Left cardiac atrium (tissue), 4 donors: ENCODE results near the gene OCA2. TPM values are rescaled to one million over a fixed set of nuclear protein-coding genes. Genes with fewer than 3 reads are reported as not detected.
A peak's percentile ranks its signal among the peaks of the same experiment; 100 is the strongest.

Source experiments
- ATAC-seq, 2 donors: fragments of 200-7000 bp; cut with Tn5 transposase; one replicate each; pipeline ENCODE4 v1.9.1; 2020; ENCODE audit warnings: mild to moderate bottlenecking in 2 of 2, moderate library complexity in 2 of 2
- DNase-seq: peaks from one replicate; pipeline ENCODE4 v3.0.0-alpha.2; 2020
- intact Hi-C, 2 donors: fragments of 100-400 bp; cut with DNase I; formaldehyde crosslinking; loops; one replicate each; pipeline versions ENCODE4 v1.14.1 to v1.15.1; 2022 to 2023
- total RNA-seq, 2 donors: library from RNA; stranded (reverse); fragmentation: NEBNext Ultra II Directional; extraction: Animal tissue kit (Norgen Biotek cat#: 25700); gene quantifications; one replicate each; pipeline ENCODE4 v1.2.1, GENCODE V29; 2021
- donor health status: DM: no; HTN: yes; CAD: no.
- donor health status: DM: no; HTN: yes; CAD: no; lungs with severe emphysema.
- donor health status: DM: yes; HTN: yes; CAD: no.
- donor health status: Dilated cardiomyopathy.

OCA2 gene
- total RNA-seq, 2 donors from 2014 or later: 0.09 TPM; not detected in 1

DNA sequence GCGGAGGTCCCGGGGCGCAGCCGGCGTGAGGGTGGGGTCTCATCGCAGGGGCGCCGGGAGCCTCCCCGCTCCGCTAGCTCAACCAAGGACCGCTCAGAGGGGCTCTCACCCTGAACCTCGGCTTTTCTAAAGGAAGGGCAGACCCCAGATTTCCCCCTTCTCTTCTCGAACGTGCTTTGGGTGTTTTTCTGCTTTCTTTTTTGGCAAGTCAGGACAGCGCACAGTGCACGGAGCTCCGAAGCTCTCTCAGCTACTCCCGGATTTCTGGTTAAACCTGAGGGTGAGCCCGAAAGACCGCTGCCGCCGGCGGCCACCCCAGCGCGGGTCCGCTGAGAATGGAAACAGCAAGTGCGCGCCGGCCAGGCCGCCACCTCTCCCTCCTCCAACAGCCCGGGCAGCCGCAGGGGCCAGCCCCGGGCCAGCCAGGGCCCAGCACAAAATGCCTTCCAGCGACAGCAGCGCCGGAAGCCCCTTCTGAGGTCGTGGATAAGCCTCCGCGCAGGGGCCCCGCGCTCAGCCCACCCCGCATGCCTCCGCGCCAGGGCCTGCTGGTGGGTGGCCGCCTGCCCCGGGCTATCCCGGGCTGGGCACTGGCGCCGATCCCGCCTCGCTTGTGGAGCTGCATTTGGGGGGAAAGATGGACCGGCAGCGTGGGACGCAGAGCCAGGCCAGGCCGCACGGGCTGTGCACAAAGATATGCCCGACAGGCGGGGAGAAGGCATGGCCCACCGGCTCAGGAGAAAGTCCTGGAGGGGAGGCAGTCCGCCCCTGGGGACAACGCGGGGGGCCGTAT, 8.2 kb upstream of the OCA2 start:
- ATAC-seq: peak; percentile 46 to 49
- no peak for DNase-seq

DNA sequence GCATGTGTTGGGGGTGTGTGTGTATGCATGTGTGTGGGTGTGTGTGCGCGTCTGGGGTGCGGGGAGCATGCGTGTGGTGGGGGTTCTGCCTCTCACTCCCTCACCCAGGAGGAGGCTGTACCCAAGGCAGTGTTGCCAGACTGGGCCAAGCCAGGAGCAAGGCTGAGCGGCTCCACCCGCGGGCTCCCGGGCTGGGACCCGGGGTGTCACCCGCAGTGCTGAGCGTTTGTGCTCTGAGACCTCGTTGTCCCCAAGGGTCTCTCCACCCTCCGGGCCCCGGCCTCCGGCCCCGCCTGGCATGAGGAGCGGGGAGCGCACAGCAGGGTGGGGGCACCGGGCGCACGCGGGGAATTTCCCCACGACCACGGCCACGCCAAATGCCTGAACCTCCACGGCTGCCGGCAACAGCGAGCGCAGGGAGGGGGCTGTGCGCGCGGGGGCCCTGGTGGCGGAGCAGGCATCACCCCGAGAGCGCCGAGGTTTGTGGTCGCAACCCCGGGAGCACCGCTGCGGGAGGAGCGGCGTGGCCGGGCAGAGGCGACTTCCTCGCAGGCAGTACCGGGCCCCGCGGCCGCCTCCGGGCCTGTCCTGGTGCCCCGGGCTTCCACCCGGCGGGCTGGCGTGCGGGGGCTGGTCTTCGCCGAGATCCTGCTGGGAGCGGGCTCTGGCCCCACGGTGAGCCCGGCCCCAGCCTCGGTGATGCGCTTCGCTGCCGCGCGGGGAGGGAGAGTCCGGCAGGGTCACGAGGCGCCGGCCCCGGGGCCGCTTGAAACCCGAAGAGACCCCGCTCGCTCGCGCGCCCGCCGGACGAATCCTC, 7.4 kb upstream of the OCA2 start:
- ATAC-seq (peak; percentile 52 to 66), DNase-seq (no peak)
- intact Hi-C loops: no loop called here

More for the DNA sequence above, 8.2 kb upstream of the OCA2 start:
- intact Hi-C loops: no loop called here

DNA sequence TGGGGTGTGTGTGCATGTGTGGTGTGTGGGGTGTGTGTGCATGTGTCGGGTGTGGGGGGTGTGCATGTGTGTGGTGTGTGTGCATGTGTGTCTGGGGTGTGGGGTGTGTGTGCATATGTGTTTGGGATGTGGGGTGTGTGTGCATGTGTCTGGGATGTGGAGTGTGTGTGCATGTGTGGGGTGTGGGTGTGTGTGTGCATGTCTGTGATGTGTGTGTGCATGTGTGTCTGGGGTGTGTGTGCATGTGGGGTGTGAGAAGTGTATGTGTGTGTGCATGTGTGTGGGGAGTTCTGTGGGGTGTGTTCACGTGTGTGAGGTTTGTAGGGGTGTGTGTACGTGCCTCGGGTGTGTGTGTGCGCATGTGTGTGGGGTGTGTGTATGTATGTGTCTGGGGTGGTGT, 6.7 kb upstream of the OCA2 start:
- DNase-seq (no peak), ATAC-seq (no peak)
- intact Hi-C loops: no loop called here

DNA sequence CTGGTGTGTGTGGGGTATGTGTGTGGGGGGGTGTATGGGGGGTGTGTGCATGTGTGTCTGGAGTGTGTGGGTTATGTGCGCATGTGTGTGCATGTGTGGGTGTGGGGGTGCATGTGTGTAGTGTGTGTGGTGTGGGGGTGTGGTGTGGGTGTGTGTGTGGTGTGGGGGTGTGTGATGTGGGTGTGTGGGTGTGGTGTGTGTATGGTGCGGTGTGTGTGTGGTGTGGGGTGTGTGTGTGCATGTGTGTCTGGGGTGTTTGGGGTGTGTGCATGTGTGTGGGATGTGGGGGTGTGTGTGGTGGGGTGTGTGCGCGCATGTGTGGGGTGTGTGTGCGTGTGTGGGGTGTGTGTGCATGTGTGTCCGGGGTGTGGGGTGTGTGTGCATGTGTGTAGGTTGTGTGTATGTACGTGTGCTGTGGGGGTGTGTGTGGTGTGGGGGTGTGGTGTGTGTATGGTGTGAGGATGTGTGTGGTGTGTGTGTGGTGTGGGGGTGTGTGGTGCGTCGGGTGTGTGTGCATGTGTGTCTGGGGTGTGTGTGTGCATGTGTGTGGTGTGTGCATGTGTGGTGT, 6.2 kb upstream of the OCA2 start:
- intact Hi-C loops: no loop called here

GRCh38 chr15:28104326-28104725, 5.2 kb upstream of the OCA2 start:
- intact Hi-C loops: no loop called here
- ATAC-seq (no peak), DNase-seq (no peak)

More for the DNA sequence above, 6.2 kb upstream of the OCA2 start:
- no peak for ATAC-seq
- DNase-seq: no peak

DNA sequence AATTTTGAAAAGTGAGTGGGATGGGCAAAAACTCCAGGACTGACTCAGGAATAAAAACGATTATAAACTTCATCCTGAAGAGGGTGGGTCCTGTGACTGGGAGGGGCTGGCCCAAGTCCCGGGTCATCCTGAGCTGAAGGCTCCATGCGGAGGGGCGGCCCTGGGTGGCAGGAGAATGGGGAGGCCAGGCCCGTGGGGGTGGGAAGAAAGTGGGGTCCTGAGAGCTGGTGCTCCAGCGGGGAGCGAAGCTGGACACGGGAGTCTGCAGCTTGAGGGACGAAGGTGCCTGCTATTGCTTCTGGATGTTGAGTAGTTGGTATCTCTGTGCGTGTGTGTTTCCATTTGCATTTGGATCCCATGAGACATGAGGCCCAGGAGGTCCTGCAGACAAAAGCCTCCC, 4.7 kb upstream of the OCA2 start:
- ATAC-seq (no peak), DNase-seq (no peak)
- intact Hi-C loops: no loop called here

DNA sequence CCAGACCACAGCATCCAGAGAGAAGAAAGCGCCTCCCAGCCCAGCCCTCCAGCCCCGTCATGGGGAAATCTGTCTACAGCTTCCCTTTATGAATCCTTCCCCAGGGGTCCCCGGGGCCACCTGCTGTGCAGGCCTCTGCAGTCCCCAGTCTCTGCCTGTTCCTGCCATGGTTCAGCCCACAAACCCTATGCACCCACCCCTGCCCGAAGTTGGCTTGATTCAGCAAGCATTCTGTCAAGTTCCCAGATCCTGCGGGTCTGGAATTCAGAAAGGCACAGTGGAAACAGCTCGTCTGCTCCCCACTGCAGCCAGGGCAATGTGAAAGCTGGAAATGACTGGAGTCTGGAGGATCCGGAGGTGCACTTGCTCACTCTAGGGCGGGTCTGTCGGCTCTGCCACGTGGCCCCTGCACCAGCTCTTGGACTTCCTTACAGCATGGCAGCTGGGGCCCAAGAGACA, 2.9 kb upstream of the OCA2 start:
- intact Hi-C loops: no loop called here
- no peak for ATAC-seq
- no peak for DNase-seq

DNA sequence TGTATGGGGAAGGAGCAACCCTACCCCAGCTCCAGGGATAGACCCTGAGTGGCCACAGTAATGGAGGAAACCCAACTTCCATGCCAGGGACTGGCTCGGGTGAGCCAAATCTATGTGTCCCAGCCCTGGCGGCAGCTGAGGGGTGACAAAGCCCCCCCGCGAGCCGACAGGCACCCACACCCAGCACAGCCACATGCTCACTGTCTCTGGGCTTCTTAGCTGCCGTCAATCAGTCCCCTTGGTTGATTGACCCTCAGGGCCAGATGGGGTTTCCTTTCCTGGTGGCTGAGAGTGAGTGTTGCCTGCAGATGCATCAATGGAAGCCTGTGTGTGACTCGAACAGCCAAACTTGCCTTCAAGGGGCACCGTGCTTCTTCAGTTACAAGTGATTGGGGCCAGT, 2.1 kb upstream of the OCA2 start:
- no peak for DNase-seq
- intact Hi-C loops: no loop called here

DNA sequence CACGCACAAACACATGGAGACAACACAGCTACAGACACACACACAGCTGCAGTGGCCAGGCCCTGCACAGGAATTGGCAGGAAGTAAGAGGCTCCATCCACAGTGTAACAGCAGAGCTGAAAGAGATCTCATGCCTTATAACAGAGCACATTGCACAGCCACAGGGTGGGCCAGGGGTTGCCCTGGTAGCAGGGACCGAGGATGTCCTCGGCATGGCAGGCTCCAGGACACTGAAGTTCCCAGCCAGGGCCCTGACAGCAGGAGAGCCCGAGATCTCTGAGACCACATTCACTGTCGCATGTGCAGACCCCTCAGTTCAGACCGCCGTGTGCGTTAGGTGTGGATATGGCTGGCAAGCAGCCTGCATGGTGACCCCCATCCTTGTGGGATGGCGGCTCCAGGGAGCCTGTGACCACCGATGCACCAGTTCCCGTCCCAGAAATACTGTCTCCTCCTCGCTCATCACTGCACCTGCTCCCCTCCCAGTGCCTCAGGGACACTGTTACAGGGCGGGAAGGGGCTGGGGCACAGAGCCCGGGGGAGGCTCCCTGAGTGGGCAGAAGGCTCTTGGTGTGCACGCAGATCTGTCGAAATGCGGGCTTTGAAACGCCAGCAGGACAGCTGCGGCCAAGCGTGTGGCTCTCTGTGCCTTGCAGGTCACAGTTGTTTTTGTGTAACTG, 1.5 kb upstream of the OCA2 start:
- intact Hi-C loops: no loop called here
- ATAC-seq: no peak
- DNase-seq: no peak

More for the DNA sequence above, 2.1 kb upstream of the OCA2 start:
- ATAC-seq: no peak

GRCh38 chr15:28099555-28100140, 533 bp upstream of the OCA2 start:
- DNase-seq: no peak
- intact Hi-C loops: no loop called here
- ATAC-seq: no peak

DNA sequence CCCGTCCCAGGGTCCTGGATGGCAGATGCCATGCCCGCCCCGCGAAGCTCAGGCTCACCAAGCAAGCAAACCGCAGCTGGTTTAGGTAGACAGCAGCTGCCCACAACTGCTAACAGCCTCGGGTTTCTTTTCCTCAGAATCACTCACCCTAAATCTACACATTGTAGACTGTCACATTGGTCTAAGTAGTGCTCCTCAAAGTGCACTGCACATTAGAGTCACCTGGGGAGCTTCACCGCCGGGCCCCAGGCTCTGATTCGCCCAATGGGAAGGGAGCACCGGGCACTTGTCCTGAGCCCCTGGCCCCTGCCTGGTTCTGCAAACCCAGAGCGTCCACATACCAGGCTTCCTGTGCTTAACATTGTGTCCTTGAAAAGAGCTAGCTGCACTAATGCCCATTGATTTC, 752 bp downstream of the OCA2 start:
- intact Hi-C loops: no loop called here
- ATAC-seq (no peak), DNase-seq (no peak)

DNA sequence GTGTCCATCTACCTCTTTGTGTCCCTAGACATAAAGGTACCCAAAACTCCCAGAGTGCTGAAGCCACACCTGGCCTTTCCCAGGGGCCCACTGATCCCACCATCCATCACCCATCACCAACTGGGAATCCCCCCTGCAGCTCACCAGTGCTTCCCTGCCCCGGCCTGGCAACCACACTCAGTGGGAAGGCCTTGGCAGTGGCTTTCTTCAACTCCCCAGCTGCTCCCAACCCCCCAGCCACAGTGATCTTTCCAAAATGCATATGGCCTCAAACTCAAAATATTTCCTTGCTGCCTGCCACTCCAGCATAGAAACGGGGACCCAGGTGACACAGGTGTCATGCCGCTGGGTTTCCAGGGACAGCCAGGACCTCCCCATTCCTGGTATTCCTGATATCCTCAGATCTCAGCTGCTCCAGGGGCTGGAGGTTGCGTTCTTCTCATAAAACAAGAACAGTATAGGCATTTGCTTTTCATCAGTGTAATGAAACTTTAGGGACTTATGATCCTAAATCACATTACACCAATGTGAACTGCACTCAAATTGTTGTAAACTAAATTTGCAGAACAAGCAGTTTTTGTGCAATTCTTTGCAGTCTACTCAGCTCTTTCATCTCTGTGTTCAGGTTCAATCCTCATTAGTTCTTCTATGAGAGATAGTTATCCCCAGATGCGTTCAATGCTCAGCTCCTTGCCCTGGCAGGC, 1.3 kb downstream of the OCA2 start:
- ATAC-seq: no peak
- DNase-seq: no peak
- intact Hi-C loops: no loop called here

DNA sequence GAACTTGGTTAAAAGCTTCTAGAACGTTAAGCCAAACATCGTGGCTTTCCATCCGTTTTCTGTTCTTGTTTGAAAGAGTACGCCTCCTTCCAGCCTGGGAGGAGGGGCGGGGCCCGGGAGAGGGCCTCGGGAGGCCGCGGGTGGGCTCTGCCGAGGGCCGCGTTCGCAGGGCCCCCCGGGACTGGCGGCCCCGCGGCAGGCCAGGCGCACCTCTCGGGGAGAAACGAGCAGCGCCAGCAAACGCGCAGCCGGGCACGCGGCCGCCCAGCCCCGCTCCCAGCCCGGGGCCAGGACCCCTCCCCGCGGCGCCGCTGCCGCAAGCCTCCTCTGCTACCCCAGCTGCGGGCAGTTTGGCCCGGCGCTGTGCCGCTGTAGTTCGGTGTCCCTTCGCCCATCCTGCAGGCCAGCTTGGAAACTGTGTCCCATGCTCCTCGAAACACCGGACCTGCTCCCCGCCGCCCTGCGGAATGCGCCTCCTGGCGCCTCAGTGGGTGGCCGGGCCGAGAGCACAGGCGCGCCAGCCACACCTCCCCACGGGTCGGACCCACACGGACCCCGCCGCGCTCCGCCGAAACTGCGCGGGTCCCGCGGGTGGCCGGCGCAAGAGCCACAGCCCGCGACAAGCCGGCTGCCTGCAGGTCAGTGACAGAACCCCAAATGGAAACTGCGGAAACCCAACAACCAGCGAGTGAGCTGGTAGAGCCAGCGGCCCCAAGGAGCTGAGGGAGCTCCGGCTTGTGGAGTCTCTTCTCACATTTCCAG, 2.3 kb downstream of the OCA2 start:
- intact Hi-C loops: no loop called here
- ATAC-seq (peak; percentile 1 to 10), DNase-seq (no peak)

- intact Hi-C loops: no loop called here
- ATAC-seq (no peak), DNase-seq (no peak)
Observed at GRCh38 chr15:28096411-28096669, 2.8 kb downstream of the OCA2 start.

GRCh38 chr15:28094732-28095521, 4.2 kb downstream of the OCA2 start:
- DNase-seq (peak; percentile 53), ATAC-seq (peak; percentile 17 to 28)
- intact Hi-C loops: no loop called here

DNA sequence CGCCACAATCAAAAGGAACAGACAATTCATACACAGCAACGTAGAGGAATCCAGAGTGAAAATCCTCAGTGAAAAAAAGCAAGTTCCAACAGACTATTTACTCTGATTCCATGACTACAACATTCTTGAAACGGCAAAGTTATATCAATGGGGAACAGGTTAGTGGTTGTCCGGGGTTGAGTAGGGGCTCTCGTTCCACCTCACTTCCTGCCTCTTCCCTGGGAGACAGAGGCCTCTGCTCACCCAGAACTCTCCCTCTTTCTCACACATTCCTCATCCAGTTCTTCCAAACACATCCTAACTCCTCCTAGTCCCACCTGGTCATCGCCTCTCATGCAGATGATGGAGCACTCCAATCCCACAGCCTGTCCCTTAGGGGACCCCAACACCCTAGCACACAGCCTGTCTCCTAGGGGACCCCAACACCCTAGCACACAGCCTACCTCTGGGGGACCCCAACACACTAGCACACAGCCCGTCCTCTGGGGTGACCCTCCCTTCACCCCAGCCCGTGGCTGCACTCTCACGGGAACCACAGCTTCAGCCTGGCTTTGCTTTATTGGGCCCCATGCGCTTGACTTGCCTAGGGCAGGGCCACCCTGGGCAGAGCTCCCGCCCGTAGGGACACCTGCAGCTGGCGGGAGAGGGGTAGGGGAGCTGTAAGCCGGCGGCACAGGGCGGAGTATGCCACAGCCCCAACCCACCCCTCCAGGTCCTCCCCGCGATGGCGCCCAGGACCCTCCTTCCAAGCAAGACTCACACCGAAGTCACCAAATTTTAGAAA, 5.2 kb downstream of the OCA2 start:
- ATAC-seq: no peak

DNA sequence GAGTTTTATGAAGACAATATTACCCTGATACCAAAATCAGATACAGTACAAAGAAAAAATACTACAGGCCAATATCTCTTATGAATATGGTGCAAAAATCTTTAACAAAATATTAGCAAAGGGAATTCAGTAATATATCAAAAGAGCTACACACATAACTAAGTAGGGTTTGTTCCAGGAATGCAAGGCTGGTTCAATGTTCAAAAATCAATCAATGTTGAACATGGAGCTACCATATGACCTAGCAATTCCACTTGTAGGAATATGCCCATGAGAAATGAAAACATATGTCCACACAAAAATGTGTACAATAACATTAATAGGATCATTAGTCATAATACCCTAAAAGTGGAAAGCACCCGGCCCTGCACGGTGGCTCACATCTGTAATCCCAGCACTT, 7.8 kb downstream of the OCA2 start:
- intact Hi-C loops: no loop called here
- ATAC-seq (no peak), DNase-seq (no peak)

More for the DNA sequence above, 5.2 kb downstream of the OCA2 start:
- DNase-seq: no peak
- intact Hi-C loops: no loop called here
